ENCODE results near the gene ALKAL2.

Gene ALKAL2

DNA sequence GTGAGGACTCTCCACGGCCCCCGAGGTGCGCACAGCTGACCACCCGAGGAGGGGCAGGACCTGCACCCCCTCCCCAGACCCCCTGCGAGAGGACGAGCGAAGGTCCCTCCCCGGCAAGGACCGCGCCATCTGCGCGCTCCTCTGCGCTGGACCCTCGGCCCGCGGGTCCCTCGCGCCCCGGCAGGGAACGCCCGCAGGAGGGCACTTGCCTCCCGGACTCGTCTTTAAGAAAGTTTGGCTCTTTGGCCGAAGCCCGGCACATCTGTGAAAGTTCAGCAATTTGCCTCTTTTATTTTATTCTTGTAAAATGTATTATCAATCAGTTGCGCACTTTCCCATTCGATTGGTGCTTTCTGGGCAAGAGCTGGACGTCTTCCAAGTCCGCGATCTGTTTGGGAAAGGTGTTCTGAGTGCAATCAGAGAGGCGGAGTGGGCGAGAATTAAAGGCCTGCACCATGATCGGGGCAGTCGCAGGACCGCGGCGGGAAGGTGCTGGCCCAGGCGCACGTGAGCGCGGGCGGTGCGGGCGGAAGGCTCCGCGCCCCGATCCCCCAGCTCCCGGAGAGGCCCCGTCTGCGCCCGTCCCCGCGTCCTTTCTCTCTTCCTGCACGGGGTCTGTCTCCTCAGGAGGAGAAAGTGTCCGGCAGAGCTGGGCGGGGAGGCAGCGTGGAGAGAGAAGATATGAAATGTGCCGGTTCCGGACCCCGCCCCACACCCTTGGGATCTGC is 1.6 kb upstream of the ALKAL2 start:
- peak; percentile 52 for DNase-seq

DNA sequence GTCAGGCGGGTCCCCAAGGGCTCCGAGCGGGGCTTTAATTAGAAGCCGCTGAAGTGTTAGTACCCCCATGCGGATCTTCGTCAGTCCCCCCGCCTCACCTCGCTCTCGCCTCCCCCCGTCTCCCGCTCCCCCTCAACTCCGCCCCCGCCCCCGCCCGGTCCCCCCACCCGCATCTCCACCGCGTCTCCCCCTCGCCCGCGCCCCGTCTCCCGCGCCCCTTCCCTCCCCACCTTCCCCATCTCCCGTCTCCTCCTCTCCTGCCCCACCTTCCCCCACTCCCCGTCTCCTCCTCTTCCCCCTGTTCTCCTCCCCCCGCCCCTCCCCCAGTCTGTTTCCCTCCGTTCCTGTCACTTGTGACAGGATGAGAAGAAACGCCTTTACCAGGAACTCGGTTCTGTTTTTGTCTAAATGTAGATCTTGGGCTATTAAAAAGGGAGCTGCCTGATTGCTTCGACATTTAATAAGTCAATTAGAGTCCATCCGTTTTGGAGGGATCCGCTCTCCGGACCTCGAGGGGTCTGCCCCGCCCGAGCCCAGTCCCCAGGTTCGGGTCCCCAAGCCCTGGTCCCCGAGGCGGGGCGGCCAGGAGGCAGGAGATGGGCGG is 969 bp upstream of the ALKAL2 start:
- DNase-seq = peak; percentile 37

DNA sequence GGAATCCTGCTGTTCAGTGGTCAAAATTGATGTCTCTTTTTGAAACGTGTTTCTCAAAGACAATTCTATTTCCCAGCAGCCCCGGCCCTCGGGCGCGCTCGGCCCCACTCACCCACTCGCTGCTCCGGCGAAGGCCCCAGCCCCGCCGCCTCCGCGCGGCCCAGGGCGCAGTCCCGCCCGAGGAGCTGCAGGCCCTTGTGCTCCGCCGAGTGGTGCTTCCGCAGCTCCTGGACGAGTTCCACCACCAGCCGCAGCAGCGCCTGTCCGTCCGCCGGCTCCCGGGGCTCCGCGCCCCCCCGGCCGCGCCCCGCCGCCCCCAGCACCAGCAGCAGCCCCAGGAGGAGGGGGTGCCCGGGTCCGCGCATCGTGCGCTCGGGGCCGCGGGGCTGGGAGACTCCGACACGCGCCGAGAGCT is 413 bp downstream of the ALKAL2 start:
- peak; percentile 74 for DNase-seq

DNA sequence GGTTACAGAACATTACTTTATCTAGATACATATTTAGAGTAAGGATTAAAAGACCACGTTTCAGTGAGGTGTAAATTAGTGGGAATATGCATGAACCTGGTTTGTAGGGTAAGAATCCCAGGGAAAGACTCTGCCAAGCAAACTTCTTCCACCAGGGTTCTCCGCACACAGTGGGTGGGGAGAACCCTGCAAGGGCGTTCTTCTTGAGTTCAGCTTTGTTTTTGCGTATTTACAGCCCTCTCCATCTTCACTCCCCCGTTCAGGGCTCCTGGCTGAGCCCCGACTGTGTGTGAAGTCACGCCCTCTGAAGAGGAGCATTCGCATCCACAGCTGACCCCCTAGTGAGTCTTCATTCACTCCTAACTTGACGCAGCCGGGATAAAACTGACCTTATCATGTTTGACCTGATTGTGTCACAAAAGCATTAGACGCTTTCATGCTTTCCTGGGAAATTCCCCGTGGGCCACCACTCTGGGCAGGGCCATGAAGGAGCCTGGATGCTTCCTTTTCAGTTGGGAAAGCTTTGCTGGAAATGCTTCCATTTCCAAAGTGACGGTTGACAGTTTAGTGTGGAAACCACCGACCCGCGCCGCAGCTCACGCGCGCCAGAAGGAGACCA is 1.0 kb downstream of the ALKAL2 start:
- DNase-seq = peak; percentile 43

DNA sequence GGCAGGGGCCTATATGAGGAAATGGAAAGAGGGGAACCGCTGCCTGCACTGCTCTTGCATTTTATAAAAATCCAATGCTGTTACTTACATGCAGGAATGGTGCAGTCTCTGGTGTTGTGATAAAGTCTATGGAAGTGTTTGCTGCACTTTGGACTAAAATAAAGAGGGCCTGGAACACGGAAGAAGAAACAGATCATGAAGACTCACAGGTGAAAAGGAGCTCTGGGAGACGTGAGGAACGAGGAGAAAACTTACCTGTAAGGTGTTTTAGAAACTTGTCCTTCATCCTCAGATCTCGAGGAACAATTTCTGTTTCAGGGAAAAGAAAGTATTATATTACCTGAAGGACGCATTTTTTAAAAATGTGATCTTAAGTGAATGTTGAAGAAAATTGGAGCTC is 1.9 kb downstream of the ALKAL2 start:
- DNase-seq = no peak

DNA sequence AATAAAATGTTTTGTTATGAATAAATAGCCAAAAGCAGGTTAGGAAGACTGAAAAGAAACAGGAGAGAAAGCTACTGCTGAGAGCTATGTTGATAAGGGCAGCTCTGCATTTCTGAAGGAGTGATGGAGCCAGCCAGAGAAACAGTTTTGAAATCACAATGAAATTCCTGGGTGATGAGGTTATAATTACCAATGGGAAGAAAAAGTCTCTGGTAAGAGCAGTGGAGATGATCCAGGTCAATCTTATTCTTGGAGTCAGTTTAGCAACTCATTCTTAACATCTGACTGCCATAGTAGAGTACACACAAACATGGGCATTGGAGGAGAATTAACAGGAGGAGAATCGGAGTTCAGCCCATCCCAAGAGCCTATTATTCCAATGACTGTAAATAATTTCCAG is 2.4 kb downstream of the ALKAL2 start:
- DNase-seq = no peak

DNA sequence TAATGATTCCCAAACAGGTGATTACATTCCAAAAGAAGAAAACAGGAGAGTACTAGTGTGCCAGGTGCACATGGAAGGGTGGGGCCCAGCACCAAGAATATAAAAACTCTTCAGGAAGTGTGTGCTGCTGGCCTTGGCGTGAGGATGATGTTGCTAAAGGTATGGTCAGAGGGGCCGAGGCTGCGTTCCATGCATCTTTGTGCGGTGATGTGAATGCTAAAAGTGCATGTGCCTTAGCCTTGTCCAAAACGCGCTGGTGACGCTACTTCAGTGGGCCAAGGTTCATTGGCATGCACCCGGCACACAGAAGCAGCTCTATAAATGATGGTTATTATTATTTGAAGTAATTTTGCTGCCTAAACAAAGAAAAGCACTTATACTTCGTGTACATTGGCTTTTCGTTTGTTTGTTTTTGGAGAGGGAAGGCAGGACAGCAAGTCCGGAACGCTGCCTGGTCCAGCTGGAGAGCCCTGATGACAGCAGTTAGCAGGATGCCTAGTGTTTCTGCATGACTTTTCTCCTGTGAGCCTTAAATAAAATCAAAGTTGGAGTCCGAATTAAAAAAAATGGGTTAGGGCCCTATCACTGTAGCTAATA is 2.9 kb downstream of the ALKAL2 start:
- no peak for DNase-seq

DNA sequence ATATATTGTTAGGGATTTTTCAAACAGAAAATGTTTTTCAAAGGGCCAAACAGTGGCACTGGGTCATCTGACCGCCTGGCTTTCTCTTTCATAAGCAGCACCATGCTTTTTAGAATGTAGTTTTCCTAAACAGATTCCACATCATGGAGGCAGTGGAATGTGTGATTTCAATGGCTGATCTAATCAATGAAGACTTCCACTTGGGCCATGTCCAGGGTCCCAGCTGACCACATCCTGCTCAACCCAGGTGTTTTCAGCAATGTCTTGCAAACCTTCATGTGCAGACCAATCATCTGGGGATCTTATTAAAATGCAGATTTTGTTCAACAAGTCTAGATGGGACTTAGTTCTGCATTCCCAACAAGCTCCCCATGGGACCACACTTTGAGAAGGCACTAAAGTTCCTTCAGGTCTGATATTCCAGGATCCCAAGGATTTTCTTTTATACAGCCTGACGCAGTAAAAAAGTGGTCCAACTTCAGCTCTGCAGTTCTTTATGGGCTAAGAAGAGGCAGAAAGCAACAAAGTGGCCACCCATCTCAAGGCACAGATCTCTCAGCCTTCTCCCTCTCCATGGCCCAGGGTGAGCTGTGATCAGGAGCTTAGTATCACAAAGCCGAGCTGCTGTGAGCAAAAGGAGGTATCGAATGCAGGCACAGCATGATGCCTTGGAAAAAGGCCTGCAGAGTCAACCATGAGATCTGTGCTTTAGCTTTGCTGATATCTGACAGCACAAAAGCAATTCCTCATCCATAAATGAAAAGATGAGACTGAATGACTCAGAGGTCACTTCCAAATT is 3.7 kb downstream of the ALKAL2 start:
- no peak for DNase-seq

DNA sequence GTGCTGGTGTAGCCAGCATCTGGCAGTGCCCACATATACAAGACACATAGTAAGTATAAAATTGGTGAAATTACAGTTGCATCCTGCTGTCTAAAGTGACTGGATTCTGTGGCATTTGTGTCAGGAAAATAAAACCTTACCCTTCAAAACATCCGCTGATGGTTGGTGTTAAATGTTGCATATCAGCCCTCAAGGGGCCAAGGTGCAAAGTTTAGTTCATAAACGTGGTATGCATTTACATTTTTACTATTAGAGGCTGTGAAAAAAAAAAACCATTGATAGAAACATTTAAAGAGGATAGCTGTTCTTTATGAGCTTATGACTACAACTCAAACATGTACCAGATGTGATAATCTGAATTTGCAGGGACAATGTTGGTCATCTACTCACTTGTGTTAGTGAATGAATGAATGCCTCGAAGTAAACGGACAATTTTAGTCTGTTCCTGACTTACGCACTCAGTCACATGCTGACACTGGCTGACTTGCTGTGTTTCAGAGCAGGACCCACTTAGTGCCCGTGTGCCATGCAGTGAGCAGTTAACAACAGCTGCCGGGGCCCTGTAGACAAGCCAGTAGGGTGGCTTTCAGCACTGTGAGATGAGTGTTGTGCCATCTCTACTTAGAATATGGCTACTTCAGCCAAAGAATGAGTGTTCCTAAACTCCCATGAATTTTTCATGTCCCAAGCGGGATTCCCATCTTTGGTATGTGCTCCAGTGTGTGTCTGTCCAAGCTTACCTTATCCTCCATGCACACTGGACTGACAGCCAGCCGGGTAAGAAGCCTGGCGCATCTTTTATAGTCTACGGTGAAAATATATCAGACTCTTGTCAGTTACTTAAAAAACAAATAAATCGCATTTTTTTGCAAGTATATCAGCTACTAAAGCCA is 5.3 kb downstream of the ALKAL2 start:
- no peak for DNase-seq

DNA sequence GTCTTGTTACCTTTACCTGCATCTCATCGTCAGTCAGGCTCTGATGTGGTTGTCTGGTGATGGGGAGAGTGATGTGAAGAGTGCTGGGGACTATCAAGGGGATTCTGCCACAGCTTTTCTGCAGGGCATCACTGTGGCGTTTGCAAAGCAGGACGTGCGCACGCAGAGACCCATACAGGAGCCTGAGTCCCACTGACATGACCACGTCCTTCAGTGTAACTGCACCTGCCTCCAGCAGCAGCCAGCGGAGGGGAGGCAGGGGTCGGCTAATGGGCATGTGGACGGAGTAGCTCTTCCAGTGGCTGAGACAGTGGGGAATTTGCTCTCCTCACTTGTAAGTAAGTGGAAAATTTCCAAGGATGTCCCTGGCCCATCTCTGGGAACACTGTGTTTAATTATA is 6.5 kb downstream of the ALKAL2 start:
- no peak for DNase-seq

DNA sequence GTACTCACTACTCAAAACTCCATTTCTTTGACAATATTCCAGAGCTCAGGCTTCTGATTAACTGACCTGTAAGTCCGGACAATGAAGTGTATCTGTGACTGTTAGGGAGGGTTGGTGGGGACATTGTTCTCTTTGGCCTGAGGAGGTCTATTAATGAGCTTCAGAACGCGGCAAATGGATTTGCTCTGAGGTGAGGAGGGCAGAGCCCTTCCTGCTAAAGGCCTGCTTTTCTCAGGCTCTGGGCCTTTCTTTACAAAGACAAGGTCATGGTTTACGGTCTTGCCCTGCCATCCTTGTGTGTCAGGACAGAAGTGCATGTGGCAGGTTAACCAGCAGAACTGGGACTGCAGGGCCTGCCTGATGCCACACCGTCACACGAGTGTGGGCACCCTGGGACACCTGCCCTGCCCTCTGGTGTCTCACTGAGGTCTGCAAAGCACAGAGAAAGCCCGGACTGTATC is 7.2 kb downstream of the ALKAL2 start:
- no peak for DNase-seq

DNA sequence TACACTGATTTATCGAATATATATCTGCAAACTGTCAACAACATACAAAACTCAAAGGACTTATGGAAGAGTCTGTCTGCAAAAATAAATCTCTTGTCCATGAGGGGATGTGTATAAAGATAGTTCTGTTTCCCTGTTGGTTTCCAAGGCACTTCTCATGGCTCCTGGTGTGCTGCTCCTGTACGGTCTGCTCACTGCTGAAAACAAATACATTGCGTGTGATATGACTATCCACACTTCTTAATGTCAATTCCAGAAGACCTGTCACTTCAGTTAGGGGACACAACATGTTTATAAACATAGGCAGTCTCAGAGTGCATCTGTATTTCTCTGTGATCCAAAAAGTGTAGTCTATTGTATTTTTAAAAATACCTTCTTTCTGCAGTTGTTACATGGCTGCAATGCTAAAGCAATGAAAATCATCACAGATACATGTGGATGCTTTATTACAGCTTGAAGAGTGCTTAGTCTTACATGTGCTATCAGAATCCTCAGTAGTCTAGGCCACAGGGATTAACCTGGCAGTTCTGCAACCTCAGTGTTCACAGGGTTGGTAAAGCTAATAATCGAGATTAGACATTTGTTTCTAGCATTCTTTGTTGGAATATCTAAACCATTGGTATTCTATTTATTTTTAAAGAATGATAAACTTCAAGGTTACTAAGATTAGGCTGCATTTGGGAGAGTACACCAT is 7.8 kb downstream of the ALKAL2 start:
- no peak for DNase-seq

DNA sequence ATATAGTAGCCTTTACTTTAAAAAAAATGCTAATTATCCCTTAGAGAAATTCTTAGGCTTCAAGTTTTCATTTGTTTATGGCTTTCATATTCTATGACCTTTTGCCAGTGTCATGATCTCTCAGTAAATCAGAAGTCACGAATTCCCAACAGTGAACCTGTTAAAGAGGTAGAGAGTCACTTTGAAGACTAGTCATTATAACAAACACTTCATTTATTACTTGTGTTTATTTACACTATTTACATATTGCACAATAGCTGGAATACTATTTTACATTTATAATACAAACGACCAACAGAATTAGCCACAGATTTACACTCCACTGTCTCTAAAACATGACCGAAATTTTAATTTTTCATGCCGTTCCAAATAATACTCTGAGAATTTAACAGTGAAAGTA is 8.5 kb downstream of the ALKAL2 start:
- no peak for DNase-seq

DNA sequence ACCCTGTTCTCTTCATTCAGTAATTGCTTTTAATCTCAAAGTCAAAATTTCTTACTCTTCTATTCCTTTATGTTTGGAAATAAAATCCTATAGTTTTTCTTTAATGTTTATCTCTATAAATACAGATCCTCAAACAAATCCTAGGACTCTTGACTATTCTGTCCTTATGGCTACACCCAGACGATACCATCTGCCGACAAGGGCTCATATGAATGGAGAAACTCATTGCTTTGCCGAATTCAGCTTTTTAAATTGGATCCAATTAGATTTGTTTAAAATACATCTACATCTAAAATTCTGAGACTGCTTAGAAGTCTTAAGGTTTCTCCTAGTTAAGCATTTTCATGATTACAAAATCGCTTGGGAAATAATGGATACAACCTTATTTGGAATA is 9.0 kb downstream of the ALKAL2 start:
- no peak for DNase-seq

DNA sequence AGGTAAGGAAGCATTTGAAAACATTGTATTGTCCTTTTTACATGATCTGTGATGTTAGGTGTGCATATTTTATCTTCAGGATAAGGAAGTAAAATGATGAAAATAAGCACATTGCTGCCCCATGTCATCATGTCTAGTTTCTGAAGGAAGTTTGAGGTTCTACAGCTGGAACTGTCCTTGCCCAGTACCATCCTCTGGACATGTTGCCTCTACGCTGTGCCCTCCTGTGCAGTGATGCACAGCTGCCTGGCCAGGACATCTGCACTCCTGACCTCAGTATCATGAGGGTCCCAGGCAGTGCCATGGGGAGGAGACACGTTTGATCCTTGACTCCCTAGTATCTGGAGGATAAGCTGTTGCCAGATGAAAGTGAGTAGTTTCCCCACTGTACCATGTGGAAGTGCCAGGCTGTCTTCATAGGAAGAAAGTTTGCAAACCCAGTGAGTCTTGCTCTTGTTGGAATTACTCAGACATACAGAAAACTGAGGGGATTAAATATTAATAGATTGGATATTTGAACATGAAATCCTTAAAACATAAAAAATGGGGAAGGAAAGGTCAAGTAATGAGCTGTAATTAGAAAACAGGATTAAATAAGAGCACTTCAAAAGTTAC is 9.5 kb downstream of the ALKAL2 start:
- no peak for DNase-seq

DNA sequence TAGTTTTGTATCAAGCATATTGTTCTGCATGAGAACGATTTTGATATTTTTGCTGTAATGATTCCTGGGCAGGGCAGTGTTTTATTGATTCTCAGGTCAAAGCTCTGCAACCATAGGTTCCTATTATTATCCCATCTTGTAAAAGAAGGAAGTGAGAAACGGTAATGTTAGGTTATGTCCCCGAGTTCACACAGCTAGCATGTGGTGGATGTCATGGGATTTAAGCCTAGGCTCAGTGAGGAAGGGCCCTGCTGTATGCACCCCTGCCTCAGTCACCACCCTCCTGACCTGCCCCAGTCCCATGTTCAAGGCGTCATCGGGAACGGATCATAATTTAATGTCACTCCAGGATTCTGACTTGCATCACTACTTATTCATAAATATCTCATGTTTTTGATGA is 12.4 kb downstream of the ALKAL2 start:
- DNase-seq = no peak

DNA sequence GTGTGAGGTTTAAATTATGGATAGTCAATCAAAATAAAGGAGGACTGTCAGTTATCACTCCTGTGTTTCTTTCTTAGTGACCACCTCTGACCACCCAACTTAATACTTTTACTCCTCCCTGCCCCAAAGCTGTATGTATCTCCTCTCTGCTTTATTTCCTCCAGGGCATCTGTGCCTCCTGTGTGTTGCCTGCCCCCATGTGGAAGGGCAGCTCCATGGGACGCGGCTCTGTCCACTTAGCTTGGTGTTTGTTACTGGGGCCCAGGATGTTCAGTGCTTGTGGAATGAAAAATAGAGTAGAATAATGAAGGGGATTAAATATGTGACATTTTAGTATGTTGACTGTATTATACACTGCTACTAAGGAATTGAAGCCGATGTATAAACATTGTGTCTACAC is 13.4 kb downstream of the ALKAL2 start:
- no peak for DNase-seq

DNA sequence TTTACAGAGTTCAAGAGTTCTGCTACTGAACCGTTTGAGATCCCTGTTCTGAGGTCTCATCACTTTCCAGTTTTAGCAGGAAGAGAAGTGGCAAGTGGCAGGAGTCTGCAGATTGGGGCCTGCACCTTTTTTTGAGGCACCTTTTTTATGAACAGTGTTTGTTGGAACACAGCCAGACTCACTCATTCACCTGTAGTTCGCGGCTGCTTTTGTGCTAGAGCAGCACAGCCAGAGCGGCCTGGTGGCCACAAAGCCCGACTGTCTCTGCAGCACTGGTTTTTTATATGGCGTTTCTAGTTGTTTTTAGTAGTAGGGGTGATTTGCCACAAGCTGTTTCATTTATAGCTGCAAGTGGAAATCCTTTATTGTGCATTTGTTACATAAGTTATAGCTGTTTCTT is 14.6 kb downstream of the ALKAL2 start:
- DNase-seq = no peak

DNA sequence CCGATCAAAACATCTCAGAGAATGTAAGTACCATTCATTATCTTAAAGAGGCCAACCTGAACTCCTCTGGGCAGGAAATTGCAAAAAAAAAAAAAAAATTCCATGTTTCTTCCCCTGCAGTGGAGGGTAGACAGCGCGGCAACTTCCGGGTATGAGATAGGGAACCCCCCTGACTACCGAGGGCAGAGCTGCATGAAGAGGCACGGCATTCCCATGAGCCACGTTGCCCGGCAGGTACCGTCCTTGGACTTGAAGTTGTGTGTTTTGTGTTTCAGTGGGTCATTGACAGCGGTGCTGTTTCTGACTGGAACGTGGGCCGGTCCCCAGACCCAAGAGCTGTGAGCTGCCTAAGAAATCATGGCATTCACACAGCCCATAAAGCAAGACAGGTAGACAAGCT is 16.0 kb downstream of the ALKAL2 start:
- no peak for DNase-seq

DNA sequence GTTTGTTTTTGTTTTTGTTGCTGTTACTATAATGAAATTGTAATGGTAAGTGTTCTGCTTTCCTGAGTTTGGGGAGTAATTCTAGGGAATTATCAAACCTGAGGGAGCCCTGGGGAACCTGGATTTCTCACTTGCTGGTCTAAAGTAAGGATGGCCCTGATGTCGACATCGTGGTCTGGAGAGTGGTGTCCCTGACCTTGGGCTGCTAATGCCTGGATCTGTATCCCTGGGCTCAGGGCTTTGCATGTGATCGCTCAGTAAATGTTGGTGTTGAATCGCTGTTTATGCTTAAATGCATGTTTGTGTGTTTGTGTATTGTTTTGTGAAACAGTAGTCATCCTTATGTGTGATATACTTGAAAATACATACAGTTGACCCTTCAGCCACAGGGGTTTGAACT is 17.0 kb downstream of the ALKAL2 start:
- DNase-seq = no peak
